Suprapubic skin (tissue), 4 donors: ENCODE data around the gene FANCE. TPM values are rescaled to one million over a fixed set of nuclear protein-coding genes. Genes with fewer than 3 reads are reported as not detected.
A peak's percentile ranks its signal among the peaks of the same experiment; 100 is the strongest.

ENCODE experiments used
- DNase-seq, 2 donors: peaks; one replicate each; pipeline ENCODE4 v3.0.0-alpha.2; 2019; ENCODE audit warnings: low spot score in 2 of 2
- H3K27ac ChIP-seq: fragments of 200-600 bp; sonication (generic); one replicate; pipeline ENCODE4 v1.5.1; 2019
- H3K27me3 ChIP-seq: fragments of 200-600 bp; sonication (generic); one replicate; pipeline ENCODE4 v1.5.1; 2019
- H3K36me3 ChIP-seq: fragments of 200-600 bp; sonication (generic); one replicate; pipeline ENCODE4 v1.5.1; 2019
- H3K4me1 ChIP-seq: fragments of 200-600 bp; sonication (generic); one replicate; pipeline ENCODE4 v1.5.1; 2019
- H3K4me3 ChIP-seq: fragments of 200-600 bp; sonication (generic); one replicate; pipeline ENCODE4 v1.5.1; 2019; ENCODE audit warnings: mild to moderate bottlenecking
- H3K9me3 ChIP-seq: fragments of 200-600 bp; sonication (generic); one replicate; pipeline ENCODE4 v1.5.1; 2019
- CTCF ChIP-seq, 2 donors: fragments of 200-600 bp in 1 of 2; fragments of 450-650 bp in 1 of 2; sonication (generic) in 1 of 2; IDR thresholded peaks; one replicate each; pipeline ENCODE4 v1.5.1; 2016 to 2019; ENCODE audit warnings: antibody characterized with exemption in 2 of 2, mild to moderate bottlenecking in 1 of 2, moderate library complexity in 1 of 2
- EP300 ChIP-seq: sonication (generic); formaldehyde crosslinking; IDR thresholded peaks from one replicate; pipeline ENCODE4 v1.6.1; 2017; ENCODE audit warnings: antibody characterized with exemption
- POLR2A ChIP-seq, 2 donors: fragments of 450-650 bp; IDR thresholded peaks; one replicate each; pipeline ENCODE4 v1.6.1; 2017; ENCODE audit warnings: antibody characterized with exemption in 2 of 2, mild to moderate bottlenecking in 2 of 2, moderate library complexity in 2 of 2
- POLR2AphosphoS5 ChIP-seq, 3 donors: sonication (generic); formaldehyde crosslinking; IDR thresholded peaks; one replicate each; pipeline ENCODE4 v1.6.1; 2017; ENCODE audit warnings: antibody characterized with exemption in 3 of 3
- WGBS: methylation state at CpG from one replicate; pipeline ENCODE4 v1.1.5; 2018; 5-methylcytosine and 5-hydroxymethylcytosine counted together
- total RNA-seq, 4 donors: library from RNA; depleted of rRNA; stranded (reverse); fragments of >200 nt; gene quantifications; one replicate each; pipeline ENCODE4 v1.1.0, GENCODE V29; 2016

Gene FANCE
- total RNA-seq, 4 donors from 2014 or later = 20.6 to 25.6 (median 21.6) TPM

GRCh38 chr6:35490821-35491557 is 38.9 kb downstream of the FANCE start:
- DNase-seq = no peak
- no peaks in the 10 kb centered on the region for H3K27me3 ChIP-seq
- H3K36me3 ChIP-seq = no peaks in the 10 kb centered on the region
- no peak for TF ChIP-seq POLR2AphosphoS5 (IDR thresholded peaks at IDR 0.05)
- TF ChIP-seq POLR2A (IDR thresholded peaks at IDR 0.05) = no peak
- TF ChIP-seq EP300 = no peak
- TF ChIP-seq CTCF (IDR thresholded peaks at IDR 0.05) = no peak
- peak overlapping the region; percentile 95 for H3K27ac ChIP-seq
- 50% methylated on average over 8 of the region's 8 CpGs for WGBS
- H3K4me1 ChIP-seq = peaks cover 100% of the 10 kb centered on the region
- no peaks in the 10 kb centered on the region for H3K9me3 ChIP-seq
- H3K4me3 ChIP-seq = peak overlapping the region; percentile 27

- no peak for DNase-seq
- 80% methylated on average over 3 of the region's 5 CpGs for WGBS
- H3K4me3 ChIP-seq = peak overlapping the region; percentile 4
- H3K4me1 ChIP-seq = peaks cover 93% of the 10 kb centered on the region
- H3K9me3 ChIP-seq = no peaks in the 10 kb centered on the region
- H3K27me3 ChIP-seq = no peaks in the 10 kb centered on the region
- no peaks in the 10 kb centered on the region for H3K36me3 ChIP-seq
- TF ChIP-seq POLR2AphosphoS5 (IDR thresholded peaks at IDR 0.05) = no peak
- TF ChIP-seq EP300 = no peak
- no peak for TF ChIP-seq CTCF (IDR thresholded peaks at IDR 0.05)
- no peak for TF ChIP-seq POLR2A (IDR thresholded peaks at IDR 0.05)
- H3K27ac ChIP-seq = peak overlapping the region; percentile 24
These were observed 39.6 kb downstream of the FANCE start for GRCh38 chr6:35491558-35492257.

DNA sequence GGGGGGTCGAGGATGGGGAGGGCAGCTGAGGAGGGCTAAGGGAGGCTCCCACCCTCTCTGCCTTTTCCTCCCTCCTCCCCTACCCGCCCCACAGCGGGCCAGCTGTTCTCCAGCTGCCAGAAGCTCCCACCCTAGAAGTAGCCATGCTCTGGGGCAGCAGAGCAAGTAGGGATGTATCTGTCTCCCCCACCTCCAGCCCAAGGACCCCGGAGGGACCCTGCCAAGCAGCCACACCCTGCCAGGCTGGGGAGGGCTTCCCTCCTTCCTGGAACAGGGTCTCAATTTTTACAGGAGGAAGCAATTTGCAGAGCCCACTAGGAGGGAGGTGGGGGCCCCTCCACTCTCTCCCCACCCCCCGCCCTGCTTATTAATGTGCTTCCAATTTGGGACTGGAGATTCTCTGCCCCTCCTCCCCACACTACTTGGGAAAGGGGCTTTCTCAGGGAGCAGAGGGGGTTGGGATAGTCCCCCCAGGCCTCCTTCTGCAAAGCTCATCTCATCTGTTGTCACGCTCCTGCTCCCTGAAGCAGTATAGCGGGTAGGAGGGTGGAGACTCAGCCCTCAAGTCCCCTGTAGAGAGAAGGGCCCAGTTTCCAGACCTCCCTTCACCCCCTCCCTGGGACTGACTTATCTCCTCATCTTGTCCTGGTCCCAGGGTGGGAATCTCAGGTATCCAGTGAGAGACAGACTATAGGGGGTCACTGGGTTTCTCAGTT is 40.3 kb downstream of the FANCE start:
- no peak for DNase-seq

DNA sequence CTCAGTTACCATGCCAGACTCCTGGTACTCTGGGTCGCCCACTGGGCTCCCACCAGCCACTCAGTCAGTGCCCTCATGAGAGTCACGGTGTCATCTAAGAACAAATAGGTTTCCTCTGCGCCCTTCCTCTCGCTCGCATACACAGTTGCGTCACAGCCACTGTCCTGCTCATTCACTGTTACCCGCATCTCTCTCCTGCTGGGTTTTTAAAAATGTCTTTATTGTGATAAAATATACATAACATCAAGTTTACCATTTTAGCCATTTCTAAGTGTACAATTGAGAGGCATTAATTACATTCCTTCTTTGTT is 40.8 kb downstream of the FANCE start:
- no peaks in the 10 kb centered on the region for H3K36me3 ChIP-seq
- no peak for DNase-seq
- H3K27me3 ChIP-seq = no peaks in the 10 kb centered on the region
- peaks cover 87% of the 10 kb centered on the region for H3K4me1 ChIP-seq
- H3K9me3 ChIP-seq = no peaks in the 10 kb centered on the region
- no peak overlapping the region for H3K27ac ChIP-seq
- no peak overlapping the region for H3K4me3 ChIP-seq
- no peak for TF ChIP-seq POLR2A (IDR thresholded peaks at IDR 0.05)
- TF ChIP-seq CTCF (IDR thresholded peaks at IDR 0.05) = no peak
- no peak for TF ChIP-seq POLR2AphosphoS5 (IDR thresholded peaks at IDR 0.05)
- no peak for TF ChIP-seq EP300
- 79% methylated on average over 7 of the region's 7 CpGs for WGBS

More for the DNA sequence above, 40.3 kb downstream of the FANCE start:
- H3K36me3 ChIP-seq = no peaks in the 10 kb centered on the region
- peaks cover 87% of the 10 kb centered on the region for H3K4me1 ChIP-seq
- H3K27me3 ChIP-seq = no peaks in the 10 kb centered on the region
- WGBS = 35% methylated on average over 4 of the region's 7 CpGs
- no peak overlapping the region for H3K4me3 ChIP-seq
- peak overlapping the region; percentile 24 for H3K27ac ChIP-seq
- TF ChIP-seq POLR2AphosphoS5 (IDR thresholded peaks at IDR 0.05) (no peak), POLR2A (IDR thresholded peaks at IDR 0.05) (no peak), CTCF (IDR thresholded peaks at IDR 0.05) (no peak), EP300 (no peak)
- H3K9me3 ChIP-seq = no peaks in the 10 kb centered on the region
